ENCODE results near the gene VEPH1.

GRCh38 chr3:157477441-157477840 is 25.8 kb downstream of the VEPH1 start:
- TF ChIP-seq EZH2 (IDR thresholded peaks at IDR 0.05; ENCODE audit: borderline replicate concordance, low read length) (no peak), CTCF (conservative IDR thresholded peaks at IDR 0.05 in 1 of 2, IDR thresholded peaks at IDR 0.05 in 1 of 2; ENCODE audit: extremely low read depth in 1 of 2, insufficient read depth in 1 of 2, low read depth in 1 of 2, low read length in 2 of 2) (no peak)
